Chondrocyte (in vitro differentiated cells): ENCODE measurements around the gene GRIK3. TPM values are rescaled to one million over a fixed set of nuclear protein-coding genes. Genes with fewer than 3 reads are reported as not detected.
A peak's percentile ranks its signal among the peaks of the same experiment; 100 is the strongest.

ENCODE experiments used
- DNase-seq: peaks from one replicate; pipeline ENCODE4 v3.0.0; 2021; ENCODE audit warnings: mixed read lengths, low spot score
- H3K27ac Mint-ChIP-seq: one replicate; pipeline ENCODE4 v1.8.0; 2021; ENCODE audit warnings: mild to moderate bottlenecking, moderate library complexity, mixed read lengths; ENCODE audit not compliant: unreplicated experiment
- H3K27me3 Mint-ChIP-seq: 2 replicates; pipeline ENCODE4 v1.8.0; 2021; ENCODE audit warnings: low read depth, mixed read lengths
- H3K36me3 Mint-ChIP-seq: 2 replicates; pipeline ENCODE4 v1.8.0; 2021; ENCODE audit warnings: low read depth, mixed read lengths
- H3K4me1 Mint-ChIP-seq: 2 replicates; pipeline ENCODE4 v1.8.0; 2021; ENCODE audit warnings: low read depth, mild to moderate bottlenecking, mixed read lengths
- H3K4me3 Mint-ChIP-seq: one replicate; pipeline ENCODE4 v1.8.0; 2021; ENCODE audit warnings: mild to moderate bottlenecking, moderate library complexity, mixed read lengths; ENCODE audit not compliant: unreplicated experiment
- H3K9me3 Mint-ChIP-seq: 2 replicates; pipeline ENCODE4 v1.8.0; 2021; ENCODE audit warnings: low read depth, mixed read lengths
- total RNA-seq: library from RNA; stranded (reverse); gene quantifications from 3 replicates; pipeline ENCODE4 v1.2.1, GENCODE V29; 2021
- TF ChIP-seq, protein P1 (sequence below): fragments of 200-600 bp; sonication (generic); IDR thresholded peaks from 2 replicates; pipeline ENCODE4 v1.5.0; 2021; ENCODE audit warnings: antibody characterized with exemption, mild to moderate bottlenecking, moderate library complexity

Gene GRIK3
- total RNA-seq, 1 donor from 2014 or later: not detected

DNA sequence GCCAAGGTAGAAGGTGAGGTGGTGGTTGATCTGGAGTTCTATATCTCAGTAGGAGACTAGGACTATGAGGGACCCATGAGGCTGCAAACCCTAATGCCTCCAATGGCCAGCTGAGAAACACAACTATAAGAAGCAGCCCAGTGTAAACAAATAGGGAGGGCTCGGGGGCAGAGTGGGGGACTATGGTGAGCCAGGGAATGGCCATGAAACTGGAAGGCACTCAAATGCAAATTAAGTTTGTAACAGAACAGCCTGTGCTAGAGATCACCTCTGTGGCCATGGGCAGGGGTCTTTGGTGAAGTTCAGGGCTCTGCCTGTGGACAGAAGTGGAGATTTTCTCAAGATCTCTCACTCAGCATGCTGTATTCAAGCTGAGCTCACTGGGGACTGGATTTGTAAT is 187.1 kb downstream of the GRIK3 start:
- DNase-seq: no peak
- Mint-ChIP-seq H3K4me1 (no peaks in the 10 kb centered on the region), H3K4me3 (no peak overlapping the region), H3K27me3 (peaks cover 42% of the 10 kb centered on the region), H3K27ac (no peak overlapping the region), H3K9me3 (no peaks in the 10 kb centered on the region), H3K36me3 (no peaks in the 10 kb centered on the region)
- TF ChIP-seq, protein P1, sequence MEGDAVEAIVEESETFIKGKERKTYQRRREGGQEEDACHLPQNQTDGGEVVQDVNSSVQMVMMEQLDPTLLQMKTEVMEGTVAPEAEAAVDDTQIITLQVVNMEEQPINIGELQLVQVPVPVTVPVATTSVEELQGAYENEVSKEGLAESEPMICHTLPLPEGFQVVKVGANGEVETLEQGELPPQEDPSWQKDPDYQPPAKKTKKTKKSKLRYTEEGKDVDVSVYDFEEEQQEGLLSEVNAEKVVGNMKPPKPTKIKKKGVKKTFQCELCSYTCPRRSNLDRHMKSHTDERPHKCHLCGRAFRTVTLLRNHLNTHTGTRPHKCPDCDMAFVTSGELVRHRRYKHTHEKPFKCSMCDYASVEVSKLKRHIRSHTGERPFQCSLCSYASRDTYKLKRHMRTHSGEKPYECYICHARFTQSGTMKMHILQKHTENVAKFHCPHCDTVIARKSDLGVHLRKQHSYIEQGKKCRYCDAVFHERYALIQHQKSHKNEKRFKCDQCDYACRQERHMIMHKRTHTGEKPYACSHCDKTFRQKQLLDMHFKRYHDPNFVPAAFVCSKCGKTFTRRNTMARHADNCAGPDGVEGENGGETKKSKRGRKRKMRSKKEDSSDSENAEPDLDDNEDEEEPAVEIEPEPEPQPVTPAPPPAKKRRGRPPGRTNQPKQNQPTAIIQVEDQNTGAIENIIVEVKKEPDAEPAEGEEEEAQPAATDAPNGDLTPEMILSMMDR: no peak

DNA sequence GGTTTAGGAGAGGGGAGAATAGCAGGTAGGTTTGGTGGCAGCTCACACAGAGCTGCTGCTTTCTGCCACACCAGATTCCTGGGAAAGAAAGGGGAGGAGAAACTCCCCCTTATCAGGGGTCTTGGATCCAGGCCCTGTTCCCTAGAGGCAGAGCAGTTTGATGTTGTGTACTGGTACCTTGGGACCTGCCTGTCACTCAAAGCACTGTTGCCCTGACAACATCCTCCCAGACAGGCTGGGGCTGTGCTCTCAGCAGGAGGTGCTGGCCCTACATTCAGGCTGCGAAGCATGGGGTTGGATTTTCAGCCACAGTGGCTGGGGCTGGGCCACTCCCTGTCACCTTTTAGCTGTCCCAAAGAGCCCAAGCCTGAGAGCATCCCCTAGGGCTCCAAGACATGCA is 188.0 kb downstream of the GRIK3 start:
- no peaks in the 10 kb centered on the region for H3K36me3 Mint-ChIP-seq
- TF ChIP-seq, protein P1: no peak
- no peaks in the 10 kb centered on the region for H3K9me3 Mint-ChIP-seq
- peaks cover 37% of the 10 kb centered on the region for H3K27me3 Mint-ChIP-seq
- H3K27ac Mint-ChIP-seq: no peak overlapping the region
- no peaks in the 10 kb centered on the region for H3K4me1 Mint-ChIP-seq
- no peak for DNase-seq
- H3K4me3 Mint-ChIP-seq: no peak overlapping the region

DNA sequence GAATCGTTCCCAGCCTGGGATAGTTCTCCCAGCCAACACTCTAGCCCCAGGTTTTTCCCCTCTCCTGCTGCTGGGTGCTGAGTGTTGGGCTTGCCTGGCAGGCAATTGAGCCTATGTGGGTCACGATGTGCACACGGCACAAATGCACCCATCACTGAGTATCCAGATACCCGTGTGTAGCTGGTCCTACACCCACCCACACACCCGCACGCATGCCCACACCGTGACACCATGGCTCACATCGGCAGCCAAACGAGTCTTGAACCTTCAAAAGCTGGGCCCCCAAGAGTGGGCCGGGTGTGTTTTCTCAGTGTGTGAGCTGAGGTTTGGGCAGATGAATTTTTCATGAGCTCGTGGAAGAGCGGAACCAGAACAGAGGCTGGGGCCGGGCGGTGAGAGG is 188.5 kb downstream of the GRIK3 start:
- no peaks in the 10 kb centered on the region for H3K9me3 Mint-ChIP-seq
- H3K4me3 Mint-ChIP-seq: no peak overlapping the region
- TF ChIP-seq, protein P1: no peak
- H3K27ac Mint-ChIP-seq: no peak overlapping the region
- no peak for DNase-seq
- H3K4me1 Mint-ChIP-seq: no peaks in the 10 kb centered on the region
- no peaks in the 10 kb centered on the region for H3K36me3 Mint-ChIP-seq
- H3K27me3 Mint-ChIP-seq: peaks cover 34% of the 10 kb centered on the region

DNA sequence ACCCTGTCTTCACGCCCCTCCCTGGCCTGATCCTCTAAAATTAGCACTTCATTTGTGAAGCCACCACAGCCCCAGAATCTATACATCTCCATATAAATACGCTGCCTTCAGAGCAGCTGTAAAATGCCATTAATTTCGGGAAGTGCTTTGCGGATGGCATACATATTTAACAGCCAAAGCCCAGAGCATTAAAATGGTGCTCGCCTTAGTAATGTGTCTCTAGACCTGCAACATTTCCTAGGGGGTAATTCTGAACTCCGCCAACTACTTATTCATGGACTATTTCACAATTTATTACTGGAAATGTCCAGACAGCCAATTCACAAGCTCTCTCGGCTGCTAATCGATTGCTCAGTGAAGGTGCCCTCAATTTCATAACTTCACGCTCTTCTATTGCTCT is 189.4 kb downstream of the GRIK3 start:
- TF ChIP-seq, protein P1: no peak
- Mint-ChIP-seq H3K36me3 (no peaks in the 10 kb centered on the region), H3K27ac (no peak overlapping the region), H3K4me3 (no peak overlapping the region), H3K9me3 (no peaks in the 10 kb centered on the region), H3K27me3 (peaks cover 25% of the 10 kb centered on the region), H3K4me1 (no peaks in the 10 kb centered on the region)
- no peak for DNase-seq

DNA sequence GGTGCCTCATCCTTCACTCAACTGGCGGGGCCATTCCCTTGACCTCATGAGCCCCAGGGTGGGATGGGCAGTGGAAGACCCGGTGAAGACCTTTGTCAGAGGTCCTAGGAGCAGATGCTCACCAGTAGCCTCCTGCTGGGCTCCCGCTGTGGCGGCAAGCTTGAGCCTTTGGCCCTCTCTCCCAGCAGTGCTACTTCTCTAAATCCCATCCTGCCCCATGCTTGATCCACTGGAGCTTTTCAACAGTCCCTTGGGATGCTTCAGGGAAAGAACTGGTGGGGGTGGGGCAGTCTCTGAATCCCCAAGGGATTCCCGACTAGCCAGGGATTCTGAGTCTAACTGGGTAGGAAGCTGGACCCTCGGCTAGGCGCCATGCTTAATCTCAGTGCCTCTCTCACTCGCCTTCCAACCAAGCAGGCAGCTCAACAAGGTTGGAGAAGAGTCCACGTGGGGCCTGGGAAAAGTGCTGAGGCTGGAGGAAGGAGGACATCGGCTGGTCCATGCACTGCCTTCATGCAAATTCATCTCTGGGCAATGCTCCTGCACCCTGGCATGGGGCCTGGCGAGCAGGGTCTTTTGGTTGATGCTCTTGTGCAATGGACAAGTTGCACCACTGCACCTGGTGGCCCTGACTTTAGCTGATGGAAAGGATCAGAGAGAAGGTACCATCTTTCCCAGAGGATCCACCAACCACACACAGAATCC is 190.3 kb downstream of the GRIK3 start:
- H3K27me3 Mint-ChIP-seq: peaks cover 22% of the 10 kb centered on the region
- no peaks in the 10 kb centered on the region for H3K36me3 Mint-ChIP-seq
- H3K4me1 Mint-ChIP-seq: no peaks in the 10 kb centered on the region
- no peak overlapping the region for H3K27ac Mint-ChIP-seq
- DNase-seq: peak; percentile 56
- no peak overlapping the region for H3K4me3 Mint-ChIP-seq
- TF ChIP-seq, protein P1: no peak
- H3K9me3 Mint-ChIP-seq: no peaks in the 10 kb centered on the region
